Thoracic aorta (tissue), 2 donors: ENCODE results near the gene CISTR. TPM values are rescaled to one million over a fixed set of nuclear protein-coding genes. Genes with fewer than 3 reads are reported as not detected.

Experiments
- ATAC-seq: fragments of 150-250 bp; one replicate; pipeline ENCODE4 v1.8.0; 2017; ENCODE audit warnings: low read depth; ENCODE audit not compliant: insufficient number of reproducible peaks, low FRiP score
- DNase-seq: peaks from one replicate; pipeline ENCODE4 v3.0.0-alpha.2; 2020; ENCODE audit warnings: low spot score
- H3K27ac ChIP-seq, 2 donors: fragments of 200-600 bp; sonication (generic); 1 replicate in 1 of 2; 2 replicates in 1 of 2; pipeline ENCODE4 v1.5.1; 2016; ENCODE audit warnings: mild to moderate bottlenecking in 2 of 2, moderate library complexity in 2 of 2
- H3K27me3 ChIP-seq: fragments of 200-600 bp; sonication (generic); replicated peaks from 2 replicates; pipeline ENCODE4 v1.6.0; 2016; ENCODE audit warnings: mild to moderate bottlenecking; ENCODE audit not compliant: insufficient read depth
- H3K36me3 ChIP-seq: fragments of 200-600 bp; sonication (generic); one replicate; pipeline ENCODE4 v1.5.1; 2016
- H3K4me1 ChIP-seq, 2 donors: fragments of 200-600 bp; sonication (generic); 1 replicate in 1 of 2; 2 replicates in 1 of 2; pipeline versions ENCODE4 v1.5.1 to v1.6.0; 2016; ENCODE audit warnings: low read depth in 2 of 2, mild to moderate bottlenecking in 1 of 2; ENCODE audit not compliant: control insufficient read depth in 1 of 2
- H3K4me3 ChIP-seq: fragments of 200-600 bp; sonication (generic); 2 replicates; pipeline ENCODE4 v1.5.1; 2016; ENCODE audit warnings: mild to moderate bottlenecking
- H3K9me3 ChIP-seq: fragments of 200-600 bp; sonication (generic); 2 replicates; pipeline ENCODE4 v1.5.1; 2016
- CTCF ChIP-seq: fragments of 200-600 bp; sonication (generic); IDR thresholded peaks from one replicate; pipeline ENCODE4 v1.5.1; 2019; ENCODE audit warnings: antibody characterized with exemption
- total RNA-seq, 2 donors: library from RNA; depleted of rRNA; stranded (reverse); fragments of >200 nt; gene quantifications; one replicate each; pipeline versions ENCODE4 v1.1.0 to v1.2.3, GENCODE V29; 2016

The CISTR gene
- total RNA-seq, 2 donors from 2014 or later: not detected

- H3K4me3 ChIP-seq: no peak overlapping the region
- H3K36me3 ChIP-seq: peaks cover 39% of the 10 kb centered on the region
- H3K9me3 ChIP-seq: no peaks in the 10 kb centered on the region
- H3K27me3 ChIP-seq: no peaks in the 10 kb centered on the region
- TF ChIP-seq CTCF: no peak
- ATAC-seq (no peak), DNase-seq (no peak)
- no peaks in the 10 kb centered on the region for H3K4me1 ChIP-seq
- H3K27ac ChIP-seq: no peak overlapping the region
Measured at GRCh38 chr12:53712059-53712643, 39.6 kb downstream of the CISTR start.

- H3K4me1 ChIP-seq: no peaks in the 10 kb centered on the region
- no peaks in the 10 kb centered on the region for H3K27me3 ChIP-seq
- no peak for DNase-seq
- H3K27ac ChIP-seq: no peak overlapping the region
- no peak for ATAC-seq
- TF ChIP-seq CTCF: no peak
- no peak overlapping the region for H3K4me3 ChIP-seq
- no peaks in the 10 kb centered on the region for H3K9me3 ChIP-seq
- H3K36me3 ChIP-seq: peaks cover 26% of the 10 kb centered on the region
Measured at GRCh38 chr12:53710091-53710490, 41.7 kb downstream of the CISTR start.

GRCh38 chr12:53709671-53710070, 42.1 kb downstream of the CISTR start:
- Histone ChIP-seq H3K27me3 (no peaks in the 10 kb centered on the region), H3K4me3 (no peak overlapping the region), H3K36me3 (peaks cover 22% of the 10 kb centered on the region), H3K9me3 (no peaks in the 10 kb centered on the region), H3K27ac (no peak overlapping the region), H3K4me1 (no peaks in the 10 kb centered on the region)
- ATAC-seq (no peak), DNase-seq (no peak)
- no peak for TF ChIP-seq CTCF

GRCh38 chr12:53706080-53706479, 45.7 kb downstream of the CISTR start:
- no peaks in the 10 kb centered on the region for H3K36me3 ChIP-seq
- no peaks in the 10 kb centered on the region for H3K27me3 ChIP-seq
- H3K9me3 ChIP-seq: no peaks in the 10 kb centered on the region
- H3K4me1 ChIP-seq: no peaks in the 10 kb centered on the region
- H3K27ac ChIP-seq: no peak overlapping the region
- TF ChIP-seq CTCF: no peak
- no peak overlapping the region for H3K4me3 ChIP-seq
- DNase-seq (no peak), ATAC-seq (no peak)

- Histone ChIP-seq H3K36me3 (no peaks in the 10 kb centered on the region), H3K4me1 (no peaks in the 10 kb centered on the region), H3K27me3 (no peaks in the 10 kb centered on the region), H3K9me3 (no peaks in the 10 kb centered on the region), H3K27ac (no peak overlapping the region), H3K4me3 (no peak overlapping the region)
- no peak for TF ChIP-seq CTCF
- DNase-seq (no peak), ATAC-seq (no peak)
Measured at GRCh38 chr12:53703756-53704155, 48.0 kb downstream of the CISTR start.
